ENCODE data around the gene ATP5F1B. TPM values are rescaled to one million over a fixed set of nuclear protein-coding genes. Genes with fewer than 3 reads are reported as not detected.
A peak's percentile ranks its signal among the peaks of the same experiment; 100 is the strongest.

The ATP5F1B gene
- total and polyA plus RNA-seq, 2 of the 13 experiments (the other 11 are each of a cell fraction or from before 2014, with no cell fraction given): 1,051 to 1,180 TPM

DNA sequence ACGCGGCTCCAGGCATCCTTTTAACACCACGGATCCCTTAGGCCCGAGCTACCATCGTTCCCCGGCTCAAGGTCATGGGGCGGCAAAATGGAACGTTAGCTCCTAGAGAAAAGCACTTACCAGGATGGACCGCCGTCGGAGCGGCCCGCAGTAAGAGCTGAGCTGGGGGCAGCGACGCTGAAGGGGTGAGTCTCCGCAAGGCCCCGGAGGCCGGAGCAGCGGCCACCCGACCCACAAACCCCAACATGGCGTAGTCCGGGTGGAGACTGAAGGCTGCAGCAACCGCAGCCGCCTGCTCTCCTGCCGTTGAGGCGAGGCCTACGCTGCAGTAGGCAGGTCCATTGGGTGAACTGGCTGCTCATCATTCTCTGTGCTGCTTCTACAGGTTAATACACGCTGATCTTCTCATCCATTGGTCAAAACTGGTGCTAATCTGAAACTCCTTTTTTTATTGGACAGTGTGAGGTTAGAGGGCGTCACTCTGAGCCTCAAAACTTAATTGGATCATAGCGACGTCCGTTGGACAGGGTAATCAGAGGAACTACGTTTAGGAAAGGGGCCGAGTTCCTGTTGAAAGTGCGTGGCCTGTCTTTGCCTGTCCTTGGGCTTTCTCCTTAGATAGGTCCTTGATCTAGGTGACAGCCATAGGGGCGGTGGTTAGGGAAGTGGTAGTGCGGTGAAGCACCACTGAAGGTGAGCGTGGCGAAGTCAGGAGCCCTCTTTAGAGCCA lies at the start of gene ATP5F1B (continued):
- peak; percentile 80 for TF ChIP-seq KMT2B (CRISPR knock-in tag; IDR thresholded peaks at IDR 0.05)
- TF ChIP-seq RXRB (CRISPR knock-in tag; IDR thresholded peaks at IDR 0.05; ENCODE audit: borderline replicate concordance): no peak
- TF ChIP-seq ASH2L (IDR thresholded peaks at IDR 0.05; ENCODE audit: insufficient read length, low read depth, low read length): peak; percentile 92
- TF ChIP-seq EEA1 (CRISPR knock-in tag; IDR thresholded peaks at IDR 0.05; ENCODE audit: borderline replicate concordance): 0 out of 2 replicates have a peak, but pooled peaks have one; percentile 46
- TF ChIP-seq ARNT2 (CRISPR knock-in tag; IDR thresholded peaks at IDR 0.05; ENCODE audit: low read depth): peak; percentile 6; the same call in 1 of the 2 replicates
- TF ChIP-seq, protein P1, sequence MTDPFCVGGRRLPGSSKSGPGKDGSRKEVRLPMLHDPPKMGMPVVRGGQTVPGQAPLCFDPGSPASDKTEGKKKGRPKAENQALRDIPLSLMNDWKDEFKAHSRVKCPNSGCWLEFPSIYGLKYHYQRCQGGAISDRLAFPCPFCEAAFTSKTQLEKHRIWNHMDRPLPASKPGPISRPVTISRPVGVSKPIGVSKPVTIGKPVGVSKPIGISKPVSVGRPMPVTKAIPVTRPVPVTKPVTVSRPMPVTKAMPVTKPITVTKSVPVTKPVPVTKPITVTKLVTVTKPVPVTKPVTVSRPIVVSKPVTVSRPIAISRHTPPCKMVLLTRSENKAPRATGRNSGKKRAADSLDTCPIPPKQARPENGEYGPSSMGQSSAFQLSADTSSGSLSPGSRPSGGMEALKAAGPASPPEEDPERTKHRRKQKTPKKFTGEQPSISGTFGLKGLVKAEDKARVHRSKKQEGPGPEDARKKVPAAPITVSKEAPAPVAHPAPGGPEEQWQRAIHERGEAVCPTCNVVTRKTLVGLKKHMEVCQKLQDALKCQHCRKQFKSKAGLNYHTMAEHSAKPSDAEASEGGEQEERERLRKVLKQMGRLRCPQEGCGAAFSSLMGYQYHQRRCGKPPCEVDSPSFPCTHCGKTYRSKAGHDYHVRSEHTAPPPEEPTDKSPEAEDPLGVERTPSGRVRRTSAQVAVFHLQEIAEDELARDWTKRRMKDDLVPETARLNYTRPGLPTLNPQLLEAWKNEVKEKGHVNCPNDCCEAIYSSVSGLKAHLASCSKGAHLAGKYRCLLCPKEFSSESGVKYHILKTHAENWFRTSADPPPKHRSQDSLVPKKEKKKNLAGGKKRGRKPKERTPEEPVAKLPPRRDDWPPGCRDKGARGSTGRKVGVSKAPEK (CRISPR knock-in tag; IDR thresholded peaks at IDR 0.05; ENCODE audit: borderline replicate concordance): 0 out of 2 replicates have a peak, but pooled peaks have one; percentile 38
- TF ChIP-seq ZNF546 (CRISPR knock-in tag; conservative IDR thresholded peaks at IDR 0.05): peak; percentile 99
- TF ChIP-seq, protein P2, sequence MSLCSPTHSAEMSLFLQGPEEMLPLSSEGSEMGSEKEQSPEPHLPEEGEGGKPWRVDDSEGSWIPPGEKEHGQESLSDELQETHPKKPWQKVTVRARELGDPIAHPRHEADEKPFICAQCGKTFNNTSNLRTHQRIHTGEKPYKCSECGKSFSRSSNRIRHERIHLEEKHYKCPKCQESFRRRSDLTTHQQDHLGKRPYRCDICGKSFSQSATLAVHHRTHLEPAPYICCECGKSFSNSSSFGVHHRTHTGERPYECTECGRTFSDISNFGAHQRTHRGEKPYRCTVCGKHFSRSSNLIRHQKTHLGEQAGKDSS (CRISPR knock-in tag; IDR thresholded peaks at IDR 0.05; ENCODE audit: borderline replicate concordance, low read depth): no peak
- no peak for TF ChIP-seq SOX5 (CRISPR knock-in tag; IDR thresholded peaks at IDR 0.05; ENCODE audit: borderline replicate concordance)
- TF ChIP-seq SIX4 (CRISPR knock-in tag; IDR thresholded peaks at IDR 0.05): no peak
- TF ChIP-seq, protein P3, sequence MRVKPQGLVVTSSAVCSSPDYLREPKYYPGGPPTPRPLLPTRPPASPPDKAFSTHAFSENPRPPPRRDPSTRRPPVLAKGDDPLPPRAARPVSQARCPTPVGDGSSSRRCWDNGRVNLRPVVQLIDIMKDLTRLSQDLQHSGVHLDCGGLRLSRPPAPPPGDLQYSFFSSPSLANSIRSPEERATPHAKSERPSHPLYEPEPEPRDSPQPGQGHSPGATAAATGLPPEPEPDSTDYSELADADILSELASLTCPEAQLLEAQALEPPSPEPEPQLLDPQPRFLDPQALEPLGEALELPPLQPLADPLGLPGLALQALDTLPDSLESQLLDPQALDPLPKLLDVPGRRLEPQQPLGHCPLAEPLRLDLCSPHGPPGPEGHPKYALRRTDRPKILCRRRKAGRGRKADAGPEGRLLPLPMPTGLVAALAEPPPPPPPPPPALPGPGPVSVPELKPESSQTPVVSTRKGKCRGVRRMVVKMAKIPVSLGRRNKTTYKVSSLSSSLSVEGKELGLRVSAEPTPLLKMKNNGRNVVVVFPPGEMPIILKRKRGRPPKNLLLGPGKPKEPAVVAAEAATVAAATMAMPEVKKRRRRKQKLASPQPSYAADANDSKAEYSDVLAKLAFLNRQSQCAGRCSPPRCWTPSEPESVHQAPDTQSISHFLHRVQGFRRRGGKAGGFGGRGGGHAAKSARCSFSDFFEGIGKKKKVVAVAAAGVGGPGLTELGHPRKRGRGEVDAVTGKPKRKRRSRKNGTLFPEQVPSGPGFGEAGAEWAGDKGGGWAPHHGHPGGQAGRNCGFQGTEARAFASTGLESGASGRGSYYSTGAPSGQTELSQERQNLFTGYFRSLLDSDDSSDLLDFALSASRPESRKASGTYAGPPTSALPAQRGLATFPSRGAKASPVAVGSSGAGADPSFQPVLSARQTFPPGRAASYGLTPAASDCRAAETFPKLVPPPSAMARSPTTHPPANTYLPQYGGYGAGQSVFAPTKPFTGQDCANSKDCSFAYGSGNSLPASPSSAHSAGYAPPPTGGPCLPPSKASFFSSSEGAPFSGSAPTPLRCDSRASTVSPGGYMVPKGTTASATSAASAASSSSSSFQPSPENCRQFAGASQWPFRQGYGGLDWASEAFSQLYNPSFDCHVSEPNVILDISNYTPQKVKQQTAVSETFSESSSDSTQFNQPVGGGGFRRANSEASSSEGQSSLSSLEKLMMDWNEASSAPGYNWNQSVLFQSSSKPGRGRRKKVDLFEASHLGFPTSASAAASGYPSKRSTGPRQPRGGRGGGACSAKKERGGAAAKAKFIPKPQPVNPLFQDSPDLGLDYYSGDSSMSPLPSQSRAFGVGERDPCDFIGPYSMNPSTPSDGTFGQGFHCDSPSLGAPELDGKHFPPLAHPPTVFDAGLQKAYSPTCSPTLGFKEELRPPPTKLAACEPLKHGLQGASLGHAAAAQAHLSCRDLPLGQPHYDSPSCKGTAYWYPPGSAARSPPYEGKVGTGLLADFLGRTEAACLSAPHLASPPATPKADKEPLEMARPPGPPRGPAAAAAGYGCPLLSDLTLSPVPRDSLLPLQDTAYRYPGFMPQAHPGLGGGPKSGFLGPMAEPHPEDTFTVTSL (CRISPR knock-in tag; IDR thresholded peaks at IDR 0.05; ENCODE audit: borderline replicate concordance): peak; percentile 49; the same call in 1 of the 2 replicates
- peak; percentile 65; the same call in 1 of the 2 replicates for TF ChIP-seq KDM5B (CRISPR knock-in tag; IDR thresholded peaks at IDR 0.05; ENCODE audit: borderline replicate concordance)
- no peak for TF ChIP-seq ZNF510 (CRISPR knock-in tag; IDR thresholded peaks at IDR 0.05; ENCODE audit: low read depth)
- TF ChIP-seq, protein P4, sequence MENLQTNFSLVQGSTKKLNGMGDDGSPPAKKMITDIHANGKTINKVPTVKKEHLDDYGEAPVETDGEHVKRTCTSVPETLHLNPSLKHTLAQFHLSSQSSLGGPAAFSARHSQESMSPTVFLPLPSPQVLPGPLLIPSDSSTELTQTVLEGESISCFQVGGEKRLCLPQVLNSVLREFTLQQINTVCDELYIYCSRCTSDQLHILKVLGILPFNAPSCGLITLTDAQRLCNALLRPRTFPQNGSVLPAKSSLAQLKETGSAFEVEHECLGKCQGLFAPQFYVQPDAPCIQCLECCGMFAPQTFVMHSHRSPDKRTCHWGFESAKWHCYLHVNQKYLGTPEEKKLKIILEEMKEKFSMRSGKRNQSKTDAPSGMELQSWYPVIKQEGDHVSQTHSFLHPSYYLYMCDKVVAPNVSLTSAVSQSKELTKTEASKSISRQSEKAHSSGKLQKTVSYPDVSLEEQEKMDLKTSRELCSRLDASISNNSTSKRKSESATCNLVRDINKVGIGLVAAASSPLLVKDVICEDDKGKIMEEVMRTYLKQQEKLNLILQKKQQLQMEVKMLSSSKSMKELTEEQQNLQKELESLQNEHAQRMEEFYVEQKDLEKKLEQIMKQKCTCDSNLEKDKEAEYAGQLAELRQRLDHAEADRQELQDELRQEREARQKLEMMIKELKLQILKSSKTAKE (CRISPR knock-in tag; IDR thresholded peaks at IDR 0.05; ENCODE audit: borderline replicate concordance): no peak

Data from HepG2 (cell line).